HG03354 (cell line): Measurements from ENCODE around the gene ZGLP1.
A peak's percentile ranks its signal among the peaks of the same experiment; 100 is the strongest.
"Not testable (repeated sequence)": the region's sequence is repeated elsewhere in the genome, so short reads cannot be mapped to it uniquely, and the experiment has no call there.

Experiments used
- ATAC-seq: cut with Tn5 transposase; IDR thresholded peaks from one replicate; pipeline ENCODE4 v1.9.1; 2021; ENCODE audit warnings: mild to moderate bottlenecking; ENCODE audit not compliant: unreplicated experiment, poor library complexity, severe bottlenecking

The ZGLP1 gene

GRCh38 chr19:10283301-10284064 lies 26.1 kb downstream of the ZGLP1 start:
- ATAC-seq, result no peak

GRCh38 chr19:10282043-10282442 lies 27.6 kb downstream of the ZGLP1 start:
- ATAC-seq, result not testable (repeated sequence)

DNA sequence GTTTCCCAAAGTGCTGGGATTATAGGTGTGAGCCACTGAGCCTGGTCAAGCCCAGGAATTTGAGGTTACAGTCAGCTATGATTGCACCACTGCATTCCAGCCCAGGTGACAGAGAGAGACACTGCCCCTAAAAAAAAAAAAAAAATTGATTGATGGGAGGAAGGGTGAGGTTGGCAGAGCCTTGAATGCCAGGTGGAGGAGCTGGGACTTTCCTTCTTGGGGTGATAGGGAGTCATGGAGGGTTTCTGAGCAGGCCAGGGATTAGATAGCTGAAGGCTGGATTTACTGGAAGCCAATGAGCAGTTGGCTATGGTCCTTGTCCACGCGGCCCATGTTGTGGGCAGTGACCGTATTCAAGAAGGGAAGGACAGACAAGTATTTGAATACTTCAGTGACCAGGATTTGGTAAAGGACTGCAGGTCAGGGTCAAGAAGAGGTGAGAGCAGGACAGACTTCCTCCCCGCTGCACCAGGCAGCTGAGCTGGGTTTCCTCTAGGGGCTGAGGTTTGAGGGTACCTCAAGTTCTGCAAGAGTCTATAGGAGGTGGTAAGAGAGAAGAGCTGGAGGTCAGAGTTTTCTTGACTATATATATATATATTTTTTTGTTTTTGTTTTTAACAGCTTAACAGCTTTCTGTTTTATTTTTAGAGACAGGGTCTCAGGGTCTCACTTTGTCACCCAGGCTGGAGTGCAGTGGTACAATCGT lies 29.7 kb downstream of the ZGLP1 start:
- no peak for ATAC-seq

GRCh38 chr19:10278935-10279334 lies 30.7 kb downstream of the ZGLP1 start:
- no peak for ATAC-seq

DNA sequence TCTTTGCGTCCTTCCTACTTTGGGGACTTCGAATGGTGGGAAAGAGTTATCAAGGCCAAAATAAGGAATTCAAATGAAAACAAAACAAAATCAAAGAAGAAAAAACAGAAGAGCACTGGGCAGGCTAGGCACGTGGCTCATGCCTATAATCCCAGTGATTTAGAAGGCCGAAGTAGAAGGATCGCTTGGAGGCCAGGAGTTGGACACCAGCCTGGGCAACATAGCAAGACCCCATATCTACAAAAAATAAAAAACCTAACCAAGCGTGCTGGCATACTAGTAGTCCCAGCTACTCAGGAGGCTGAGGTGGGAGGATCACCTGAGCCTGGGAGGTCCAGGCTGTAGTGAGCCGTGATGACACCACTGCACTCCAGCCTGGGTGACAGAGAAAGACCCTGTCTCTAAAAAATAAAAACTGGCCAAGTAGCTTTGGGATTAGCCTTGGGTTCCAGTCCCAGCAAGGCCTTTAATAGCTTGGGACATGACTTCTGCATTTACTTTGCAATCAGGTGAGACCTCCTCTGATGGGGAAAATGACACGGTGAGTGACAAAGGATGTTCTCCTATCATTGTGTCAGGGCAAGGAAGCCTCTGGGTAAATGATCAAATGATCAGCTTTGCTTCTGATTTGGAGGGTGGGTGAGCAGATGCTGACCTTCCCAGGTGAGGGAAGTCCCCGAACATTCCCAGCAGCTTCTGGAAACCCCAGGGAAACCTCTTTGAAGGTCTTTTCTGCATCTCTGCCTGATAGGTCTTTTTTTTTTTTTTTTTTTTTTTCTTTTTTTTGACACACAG lies 31.6 kb downstream of the ZGLP1 start:
- no peak for ATAC-seq

- no peak for ATAC-seq
These were observed 35.0 kb downstream of the ZGLP1 start for GRCh38 chr19:10274589-10274988.

- ATAC-seq, result peak; percentile 29
These were observed 38.0 kb downstream of the ZGLP1 start for GRCh38 chr19:10271543-10272086.

DNA sequence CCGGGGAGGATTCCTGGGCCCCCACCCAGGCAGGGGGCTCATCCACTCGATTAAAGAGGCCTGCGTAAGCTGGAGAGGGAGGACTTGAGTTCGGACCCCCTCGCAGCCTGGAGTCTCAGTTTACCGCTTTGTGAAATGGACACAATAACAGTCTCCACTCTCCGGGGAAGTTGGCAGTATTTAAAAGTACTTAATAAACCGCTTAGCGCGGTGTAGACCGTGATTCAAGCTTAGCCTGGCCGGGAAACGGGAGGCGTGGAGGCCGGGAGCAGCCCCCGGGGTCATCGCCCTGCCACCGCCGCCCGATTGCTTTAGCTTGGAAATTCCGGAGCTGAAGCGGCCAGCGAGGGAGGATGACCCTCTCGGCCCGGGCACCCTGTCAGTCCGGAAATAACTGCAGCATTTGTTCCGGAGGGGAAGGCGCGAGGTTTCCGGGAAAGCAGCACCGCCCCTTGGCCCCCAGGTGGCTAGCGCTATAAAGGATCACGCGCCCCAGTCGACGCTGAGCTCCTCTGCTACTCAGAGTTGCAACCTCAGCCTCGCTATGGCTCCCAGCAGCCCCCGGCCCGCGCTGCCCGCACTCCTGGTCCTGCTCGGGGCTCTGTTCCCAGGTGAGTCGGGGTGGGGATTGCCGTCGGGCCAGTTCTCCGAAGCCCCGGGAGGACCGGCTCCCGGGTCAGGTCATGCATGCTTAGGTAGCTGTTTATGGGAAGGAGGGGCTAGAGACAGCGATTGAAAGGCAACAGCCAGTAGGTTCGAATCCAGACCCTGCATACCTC lies 38.8 kb downstream of the ZGLP1 start, which contains the start of gene ICAM1:
TSS of gene ICAM1 (plus strand) at position 505 of the 779 bp plus-strand sequence. CDS start at position 545, 40 bp downstream.
- peak; percentile 57 for ATAC-seq

DNA sequence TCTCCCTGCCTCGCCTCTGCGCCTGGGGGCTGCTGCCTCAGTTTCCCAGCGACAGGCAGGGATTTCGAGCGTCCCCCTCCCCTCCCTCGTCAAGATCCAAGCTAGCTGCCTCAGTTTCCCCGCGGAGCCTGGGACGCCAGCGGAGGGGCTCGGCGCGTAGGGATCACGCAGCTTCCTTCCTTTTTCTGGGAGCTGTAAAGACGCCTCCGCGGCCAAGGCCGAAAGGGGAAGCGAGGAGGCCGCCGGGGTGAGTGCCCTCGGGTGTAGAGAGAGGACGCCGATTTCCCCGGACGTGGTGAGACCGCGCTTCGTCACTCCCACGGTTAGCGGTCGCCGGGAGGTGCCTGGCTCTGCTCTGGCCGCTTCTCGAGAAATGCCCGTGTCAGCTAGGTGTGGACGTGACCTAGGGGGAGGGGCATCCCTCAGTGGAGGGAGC lies 39.4 kb downstream of the ZGLP1 start:
- ATAC-seq, result peak; percentile 46

DNA sequence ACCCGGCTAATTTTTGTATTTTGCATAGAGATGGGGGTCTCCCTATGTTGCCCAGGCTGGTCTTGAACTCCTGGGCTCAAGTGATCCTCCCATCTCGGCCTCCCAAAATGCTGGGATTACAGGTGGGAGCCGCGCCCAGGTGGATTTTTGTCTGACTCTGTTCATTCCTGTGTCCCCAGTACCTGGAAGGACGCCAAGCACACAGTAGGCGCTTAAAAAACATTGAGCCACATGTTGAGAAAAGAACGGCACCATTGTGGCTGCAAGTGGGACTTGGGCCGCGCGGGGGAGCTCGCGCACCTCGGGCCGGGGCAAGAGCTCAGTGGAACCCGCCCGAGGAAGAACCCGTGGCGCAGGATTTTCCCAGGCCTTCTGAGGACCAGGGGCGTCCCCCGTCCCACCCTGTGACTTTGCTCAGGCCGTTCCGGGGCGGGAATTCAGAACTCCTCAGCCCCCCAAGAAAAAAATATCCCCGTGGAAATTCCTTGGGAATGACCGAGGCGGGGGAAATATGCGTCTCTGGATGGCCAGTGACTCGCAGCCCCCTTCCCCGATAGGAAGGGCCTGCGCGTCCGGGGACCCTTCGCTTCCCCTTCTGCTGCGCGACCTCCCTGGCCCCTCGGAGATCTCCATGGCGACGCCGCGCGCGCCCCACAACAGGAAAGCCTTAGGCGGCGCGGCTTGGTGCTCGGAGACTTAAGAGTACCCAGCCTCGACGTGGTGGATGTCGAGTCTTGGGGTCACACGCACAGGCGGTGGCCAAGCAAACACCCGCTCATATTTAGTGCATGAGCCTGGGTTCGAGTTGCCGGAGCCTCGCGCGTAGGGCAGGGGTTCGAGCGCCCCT lies 40.1 kb downstream of the ZGLP1 start:
- peak; percentile 49 for ATAC-seq

DNA sequence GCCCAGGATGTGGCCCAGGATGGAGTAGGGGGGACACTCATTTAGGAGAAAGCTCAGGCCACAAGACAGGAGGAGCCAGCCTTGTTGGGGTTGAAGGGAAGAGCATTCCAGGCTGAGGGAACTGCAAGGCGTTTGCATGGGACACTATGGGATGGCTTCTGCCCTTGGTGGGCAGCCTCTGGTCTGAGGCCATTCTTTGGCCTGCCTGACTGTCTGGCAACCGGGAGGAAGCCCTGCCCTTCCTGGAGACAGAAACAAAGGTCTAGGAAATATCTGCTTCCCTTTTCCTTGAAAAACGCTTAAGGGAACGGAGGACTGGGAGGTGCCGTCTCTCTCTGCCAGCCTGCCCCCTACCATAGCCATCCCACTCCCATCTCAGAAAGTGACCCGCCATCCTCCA lies 41.5 kb downstream of the ZGLP1 start:
- no peak for ATAC-seq

GRCh38 chr19:10266706-10267105 lies 42.9 kb downstream of the ZGLP1 start:
- ATAC-seq, result no peak

DNA sequence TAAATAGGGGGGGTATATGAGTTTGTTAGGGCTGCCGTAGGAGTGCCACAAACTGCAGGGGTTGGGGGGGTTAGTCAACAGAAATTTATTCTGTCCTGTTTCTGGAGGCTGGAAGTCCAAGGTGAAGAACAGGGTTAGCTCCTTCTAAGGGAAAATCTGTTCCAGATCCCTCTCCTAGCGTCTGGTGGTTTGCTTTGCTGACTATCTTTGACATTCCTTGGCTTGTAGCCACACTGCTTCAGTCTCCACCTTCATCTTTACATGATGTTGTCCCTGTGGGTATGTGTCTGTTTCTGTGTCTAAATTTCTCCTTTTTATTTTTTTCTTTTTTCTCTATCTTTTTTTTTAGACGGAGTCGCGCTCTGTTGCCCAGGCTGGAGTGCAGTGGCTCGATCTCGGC lies 46.8 kb downstream of the ZGLP1 start:
- no peak for ATAC-seq

DNA sequence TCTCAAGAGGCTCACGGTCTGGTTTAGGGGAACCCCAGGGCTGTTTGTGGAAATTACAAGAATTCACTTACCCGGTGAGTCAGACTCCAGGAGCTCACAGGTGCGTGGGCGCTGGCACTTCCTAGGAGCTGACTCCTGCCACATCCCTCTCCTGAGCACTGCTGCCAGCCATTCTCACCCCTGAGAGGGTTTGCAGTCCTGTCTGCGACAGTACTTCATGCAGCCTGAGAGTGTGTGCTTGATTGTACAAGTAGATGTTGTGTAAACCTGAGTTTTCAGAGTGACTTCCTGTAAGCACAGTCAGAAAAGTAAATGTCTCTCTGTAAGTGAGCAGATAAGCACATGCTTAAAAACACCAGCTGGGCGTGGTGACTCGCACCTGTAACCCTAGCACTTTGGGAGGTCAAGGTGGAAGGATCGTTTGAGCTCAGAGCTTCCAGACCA lies 49.5 kb downstream of the ZGLP1 start:
- no peak for ATAC-seq

- no peak for ATAC-seq
These were observed 50.3 kb downstream of the ZGLP1 start for GRCh38 chr19:10259162-10259905.

DNA sequence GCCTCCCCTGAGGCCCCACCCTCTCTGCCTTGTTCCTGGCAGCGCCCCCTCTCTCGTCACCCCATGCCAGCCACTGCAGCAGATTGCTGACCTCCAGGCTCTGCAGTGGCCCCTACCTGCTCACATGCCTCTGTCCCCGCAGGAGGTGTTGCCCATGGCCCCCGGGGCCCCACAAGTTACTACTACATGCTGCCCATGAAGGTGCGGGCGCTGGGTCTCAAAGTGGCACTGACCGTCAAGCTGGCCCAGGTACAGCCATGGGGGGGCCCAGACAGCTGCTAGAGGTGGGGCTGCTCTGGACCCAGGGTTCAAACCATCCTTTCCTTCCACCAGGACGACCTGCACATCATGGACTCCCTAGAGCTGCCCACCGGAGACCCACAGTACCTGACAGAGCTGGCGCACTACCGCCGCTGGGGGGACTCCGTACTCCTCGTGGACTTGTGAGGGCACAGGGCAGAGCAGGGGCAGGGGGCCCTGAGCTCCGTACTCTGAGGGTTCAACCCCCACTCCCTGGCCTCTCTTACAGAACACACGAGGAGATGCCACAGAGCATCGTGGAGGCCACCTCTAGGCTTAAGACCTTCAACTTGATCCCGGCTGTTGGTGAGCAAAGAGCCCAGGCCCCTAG lies 51.4 kb downstream of the ZGLP1 start:
- no peak for ATAC-seq

DNA sequence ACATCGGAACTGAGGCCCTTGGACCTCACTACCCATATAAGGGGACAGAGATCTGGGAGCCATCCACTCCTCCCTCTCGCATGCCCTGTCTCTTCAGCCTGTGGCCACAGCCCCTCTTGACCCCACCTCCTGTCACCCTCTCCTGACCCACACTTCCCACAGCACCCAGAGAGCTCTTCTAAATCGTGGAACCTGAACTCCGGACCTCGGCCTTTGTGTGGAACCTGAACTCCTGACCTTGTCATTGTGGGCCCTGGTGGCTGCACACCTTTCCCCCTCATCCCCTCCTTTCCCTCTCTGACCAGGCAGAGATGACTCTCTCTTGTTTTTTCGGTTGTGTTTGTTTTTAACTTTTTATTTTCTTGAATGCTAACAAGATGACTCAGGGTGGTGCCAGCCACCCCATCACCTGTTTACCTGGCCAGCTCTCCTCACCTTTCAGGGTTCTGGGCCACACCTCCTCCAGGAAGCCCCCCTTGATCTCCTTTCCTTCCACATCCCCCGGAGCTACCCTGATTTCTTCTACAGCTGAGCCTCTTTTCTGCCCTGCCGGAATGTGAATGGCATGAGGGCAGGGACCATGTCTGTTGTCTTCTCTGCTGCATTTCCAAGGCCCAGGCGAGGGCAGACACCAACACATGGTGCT lies 52.5 kb downstream of the ZGLP1 start:
- no peak for ATAC-seq
